ENCODE data around the gene GSDME.

The GSDME gene

DNA sequence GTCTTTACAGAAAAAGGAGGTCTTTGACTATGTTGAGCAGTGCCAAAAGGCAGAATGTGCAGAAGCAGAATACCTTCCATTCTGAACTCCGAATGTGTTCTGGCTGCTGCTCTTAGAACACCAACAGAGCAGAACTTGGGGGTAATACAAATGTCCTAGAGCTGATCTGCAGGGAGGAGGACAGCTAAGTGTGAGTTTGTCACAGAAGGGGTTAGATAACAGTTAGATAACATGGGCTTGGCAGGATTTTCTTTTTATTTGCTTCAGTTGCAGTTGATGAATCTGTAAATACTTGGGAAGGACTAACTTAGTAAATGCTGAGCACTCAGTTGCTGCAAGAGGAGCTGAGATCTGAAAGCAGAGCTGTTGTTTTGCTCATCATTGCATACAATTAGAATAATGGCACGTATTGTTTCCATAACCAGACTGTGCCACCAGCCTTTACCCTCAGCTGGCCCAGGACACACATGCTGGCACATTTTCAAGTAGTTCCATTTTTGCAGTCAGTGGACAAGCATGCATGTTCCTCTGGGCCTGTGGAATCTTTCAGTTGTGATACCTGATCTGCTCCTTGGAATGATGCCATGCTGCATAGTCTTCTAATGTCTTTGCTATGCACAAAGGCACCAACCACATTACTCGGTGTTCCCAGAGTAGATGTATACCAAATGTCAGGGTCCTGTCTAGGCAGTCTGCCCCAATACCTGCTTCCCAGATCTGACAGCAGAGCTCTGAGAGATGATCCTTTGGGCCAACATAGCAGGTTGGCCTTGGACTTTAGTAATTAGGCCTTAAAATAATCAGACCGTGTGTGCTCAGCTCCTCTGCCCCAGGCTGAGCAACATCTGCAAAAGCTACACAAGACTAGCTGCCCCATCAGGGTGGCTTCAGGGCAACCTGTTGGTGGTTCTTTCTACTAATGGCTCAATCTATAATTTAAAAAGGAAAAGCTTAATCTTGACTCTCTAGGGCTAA, 55.7 kb downstream of the GSDME start:
- FAIRE-seq = no peak

DNA sequence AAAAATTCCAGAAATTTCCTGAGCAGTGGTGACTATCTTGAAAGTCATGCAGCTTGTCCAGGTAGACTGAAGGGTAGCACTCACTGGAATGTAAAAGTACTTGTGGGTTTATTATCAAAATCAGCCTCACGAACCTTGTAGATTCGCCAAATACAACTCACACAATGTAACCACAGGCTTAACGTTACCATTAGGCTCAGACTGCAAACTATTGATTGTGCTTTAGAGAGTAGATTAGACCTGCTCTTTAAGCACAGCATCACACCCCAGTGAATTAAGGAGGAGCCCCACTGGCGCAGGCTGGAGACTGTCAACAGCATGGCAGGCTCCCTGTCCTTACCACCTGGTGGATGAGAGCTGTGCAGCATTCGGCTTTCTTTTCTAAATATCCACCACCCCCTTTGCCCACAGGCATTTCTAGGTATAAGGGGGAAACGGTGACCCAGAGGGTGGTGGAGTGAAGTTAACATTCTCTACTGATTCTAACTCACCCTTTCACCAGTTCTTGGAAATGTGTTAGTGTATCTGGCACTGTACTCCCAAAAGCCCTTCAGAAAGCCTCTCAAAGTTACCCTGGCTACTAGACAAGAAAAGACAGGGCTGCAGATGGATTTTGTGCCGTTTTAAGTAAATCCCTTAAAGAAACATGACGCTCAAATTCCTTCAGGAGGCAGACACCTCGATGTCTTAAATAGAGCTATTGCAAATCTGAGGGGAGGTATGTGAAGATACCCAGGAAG, 56.6 kb downstream of the GSDME start:
- FAIRE-seq = no peak

DNA sequence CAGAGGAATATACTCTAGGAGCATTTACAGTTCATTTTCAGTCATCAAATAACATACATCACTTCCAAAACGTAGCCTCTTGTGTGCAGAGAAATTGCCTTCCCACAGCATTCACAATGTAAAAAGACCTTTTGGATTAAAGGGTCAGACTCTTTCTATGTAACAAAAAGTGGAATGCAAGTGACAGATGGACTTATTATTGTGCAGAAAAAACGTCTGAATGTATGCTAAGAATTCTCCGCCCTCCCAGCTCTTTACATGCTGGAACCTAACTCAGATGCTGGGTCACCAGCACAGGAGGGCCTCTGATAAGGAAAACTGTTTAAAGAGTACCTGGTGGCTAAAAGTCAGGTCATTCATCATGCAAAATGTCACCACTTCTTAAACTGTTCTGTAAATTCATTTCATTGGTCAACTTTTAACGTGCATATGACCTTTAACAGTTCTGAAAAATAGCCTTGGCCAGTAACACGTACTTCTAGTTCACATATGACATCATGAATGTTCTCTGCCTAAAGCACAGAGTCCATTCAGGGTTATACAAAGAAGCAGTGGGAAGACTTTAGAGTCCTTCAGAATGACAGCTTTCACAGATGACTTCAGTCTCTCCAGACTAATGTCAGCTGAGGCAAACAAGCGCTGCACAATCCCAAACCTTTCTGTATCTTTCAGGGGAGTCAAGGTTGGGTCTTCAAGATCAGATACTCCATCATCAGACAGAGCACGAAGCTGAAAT, 58.6 kb downstream of the GSDME start:
- FAIRE-seq = no peak

DNA sequence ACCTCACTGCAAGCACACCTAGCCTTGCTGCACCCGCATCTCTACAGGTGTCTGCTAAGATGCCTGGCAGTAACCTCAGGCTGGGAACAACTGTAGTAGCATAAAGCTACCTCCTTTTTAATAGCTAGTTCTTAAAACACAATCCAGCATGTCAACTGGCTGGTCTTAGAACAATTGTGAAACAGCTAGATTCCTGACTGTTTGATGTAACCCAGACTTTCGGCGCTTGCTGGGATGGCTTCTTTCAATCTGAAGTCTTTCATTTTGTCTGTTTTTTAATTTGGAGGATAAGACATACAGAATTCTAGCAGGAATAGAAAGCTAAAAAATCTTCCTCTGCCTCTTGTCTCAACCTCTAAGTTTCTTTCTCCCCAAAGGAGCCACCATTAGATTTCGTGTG, 59.8 kb downstream of the GSDME start:
- no peak for FAIRE-seq

DNA sequence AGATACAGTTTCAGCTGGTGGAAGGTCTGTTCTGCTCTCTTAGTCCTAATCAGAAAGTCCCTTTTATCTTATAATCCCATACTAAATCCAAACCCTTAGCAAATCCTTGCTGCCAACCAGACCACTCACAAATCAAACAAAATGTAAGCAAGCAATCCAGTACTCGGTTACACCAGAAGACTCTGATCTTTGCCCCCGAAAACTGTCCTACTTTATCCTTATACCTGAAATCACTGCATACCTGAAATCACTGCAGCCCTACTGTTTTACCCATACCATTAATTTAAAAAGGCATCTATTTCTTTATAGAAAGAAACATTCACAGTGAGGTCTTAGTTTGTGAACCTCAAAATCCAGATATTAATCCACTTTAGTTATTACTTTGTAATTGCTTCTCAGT, 64.7 kb downstream of the GSDME start:
- no peak for FAIRE-seq

DNA sequence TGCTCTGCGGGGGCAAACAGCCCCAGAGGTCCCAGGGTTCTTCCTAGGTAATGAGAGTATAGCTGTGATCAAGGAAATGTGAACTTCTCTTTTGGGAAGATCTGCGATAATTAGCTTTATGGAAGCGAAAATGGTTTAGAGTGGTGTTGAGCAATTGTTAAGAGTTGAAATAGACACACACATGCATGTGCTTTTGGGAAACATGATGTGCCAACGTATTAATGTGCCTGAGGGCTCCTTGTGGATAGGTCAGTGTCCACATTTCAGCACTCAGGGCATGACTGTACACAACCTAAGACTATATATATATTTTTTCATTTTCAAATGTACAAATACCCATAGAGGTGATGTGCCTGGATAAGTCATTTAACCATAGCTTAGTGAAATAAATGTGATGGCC, 67.0 kb downstream of the GSDME start:
- FAIRE-seq = no peak

DNA sequence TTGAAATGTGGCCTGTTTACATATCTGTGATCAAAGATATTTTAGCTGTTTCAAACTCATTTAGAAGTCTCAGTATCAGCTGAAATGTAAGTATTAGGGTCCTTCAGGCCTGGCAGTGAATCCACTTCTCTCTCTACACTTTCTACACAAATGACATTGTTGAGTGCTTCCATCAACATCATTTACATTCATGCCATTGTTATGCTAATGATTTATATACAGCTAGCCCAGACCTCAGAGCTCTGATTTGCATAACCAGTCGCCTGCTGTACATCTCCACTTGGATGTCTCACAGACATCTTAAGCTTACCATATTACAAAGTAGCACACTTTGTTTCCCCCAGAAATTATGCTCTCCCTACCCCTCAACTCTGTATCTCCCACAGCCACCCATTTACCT, 71.6 kb downstream of the GSDME start:
- FAIRE-seq = no peak

DNA sequence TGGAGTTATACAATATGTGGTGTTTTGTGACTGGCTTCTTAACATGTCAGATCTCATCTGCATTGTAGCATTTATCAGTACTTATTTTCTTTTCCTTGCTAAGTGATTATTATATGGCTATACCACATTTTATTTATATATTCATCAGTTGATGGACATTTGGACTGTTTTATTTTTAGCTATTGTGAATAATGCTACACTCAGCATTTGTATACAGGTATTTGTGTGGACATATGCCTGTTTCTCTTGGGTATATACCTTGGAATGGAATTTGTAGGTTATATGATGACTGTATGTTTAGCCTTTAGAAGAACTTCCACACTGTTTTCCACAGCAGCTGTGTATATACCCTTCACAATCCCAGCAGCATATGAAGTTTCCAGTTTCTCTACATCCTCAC, 86.5 kb downstream of the GSDME start:
- no peak for FAIRE-seq

DNA sequence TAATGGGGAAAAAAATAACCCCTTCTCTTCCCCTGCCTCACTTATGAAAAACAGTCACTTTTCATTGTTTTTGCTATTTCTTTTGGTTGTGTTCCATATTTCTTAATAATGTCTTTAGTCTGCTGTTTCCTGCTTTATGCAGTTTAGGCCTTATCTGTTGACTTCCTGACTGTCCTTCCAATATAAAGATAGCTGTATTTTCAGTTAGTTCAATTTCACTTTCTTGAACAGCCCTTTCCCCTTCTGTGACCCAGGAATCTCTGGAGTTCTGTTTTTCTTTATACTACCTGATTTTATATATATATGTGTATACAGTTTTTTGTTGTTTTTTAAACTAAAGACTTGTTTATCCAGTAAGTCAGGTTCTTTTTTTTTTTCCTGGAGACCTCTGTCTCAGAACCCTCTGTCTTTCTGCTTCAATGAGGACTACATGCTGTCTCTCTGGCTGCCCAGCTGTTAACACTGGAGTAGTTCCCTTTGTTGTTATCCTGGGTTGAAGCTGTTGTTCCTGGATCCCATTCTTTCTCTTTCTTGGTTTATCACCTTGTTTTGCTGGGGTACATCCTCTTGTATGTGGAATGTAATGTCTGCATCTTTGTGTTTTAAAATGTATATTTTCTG, 87.2 kb downstream of the GSDME start:
- no peak for FAIRE-seq

DNA sequence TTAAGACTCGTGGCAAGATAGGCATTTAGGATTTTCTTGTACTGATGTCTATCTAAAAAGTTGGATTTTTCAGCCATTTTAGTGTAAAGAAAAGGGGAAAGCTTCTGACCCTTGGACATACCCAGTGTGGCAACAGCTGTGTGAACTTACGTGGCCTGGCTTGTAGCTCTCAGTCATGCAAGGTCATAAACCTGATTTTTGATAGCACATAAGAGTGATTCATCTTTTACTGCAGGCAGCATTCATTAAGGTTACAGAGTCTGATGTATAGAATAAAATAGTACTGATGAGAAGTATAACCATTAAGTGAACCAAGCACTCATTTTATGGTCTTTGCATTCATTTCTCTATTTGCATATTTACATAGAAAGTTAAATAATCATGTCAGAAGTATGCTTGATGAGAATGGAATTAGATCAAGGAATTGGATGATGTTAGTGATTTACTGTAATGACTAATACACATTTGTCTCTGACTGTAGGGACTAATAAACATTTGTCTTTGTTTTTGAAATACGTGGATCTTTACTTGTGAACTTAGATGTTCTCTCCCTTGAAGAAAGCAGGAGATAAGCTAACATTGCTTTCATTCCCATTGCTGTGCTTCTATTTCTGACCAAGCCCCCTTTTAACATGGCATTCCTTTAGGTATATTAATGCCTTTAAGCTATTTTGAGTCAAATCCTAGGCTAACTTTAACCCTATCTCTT, 88.2 kb downstream of the GSDME start:
- no peak for FAIRE-seq

DNA sequence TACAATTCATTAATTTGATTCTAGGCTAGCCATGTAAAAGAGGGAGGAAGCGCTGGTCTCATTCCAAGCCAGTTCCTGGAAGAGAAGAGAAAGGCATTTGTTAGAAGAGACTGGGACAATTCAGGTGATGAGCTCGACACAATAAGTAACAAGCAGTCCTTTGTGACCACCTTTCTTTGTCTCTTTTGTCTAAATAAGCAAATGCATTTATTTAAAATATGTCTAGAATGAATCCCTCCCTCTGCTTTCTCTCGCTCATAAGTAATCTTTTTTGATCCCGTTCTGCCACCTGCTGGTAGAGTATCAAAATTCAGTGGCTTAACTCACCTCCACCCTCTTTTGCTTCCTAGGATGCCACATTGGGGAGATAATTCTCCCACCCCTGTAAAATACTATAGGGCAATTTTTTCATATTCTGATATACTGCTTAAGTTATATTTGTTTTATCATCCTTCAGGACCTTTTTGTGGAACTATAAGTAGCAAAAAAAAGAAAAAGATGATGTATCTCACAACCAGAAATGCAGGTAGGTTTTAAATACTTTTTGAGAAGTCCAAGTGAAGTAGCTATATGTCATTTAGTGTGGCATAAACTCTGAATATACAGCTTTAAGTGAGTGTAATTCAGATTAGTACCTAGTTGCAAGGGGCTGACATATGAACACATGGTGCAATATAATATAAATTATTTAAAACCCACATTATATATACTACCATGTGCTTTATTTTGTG, 91.5 kb downstream of the GSDME start:
- peak; percentile 73 for FAIRE-seq

DNA sequence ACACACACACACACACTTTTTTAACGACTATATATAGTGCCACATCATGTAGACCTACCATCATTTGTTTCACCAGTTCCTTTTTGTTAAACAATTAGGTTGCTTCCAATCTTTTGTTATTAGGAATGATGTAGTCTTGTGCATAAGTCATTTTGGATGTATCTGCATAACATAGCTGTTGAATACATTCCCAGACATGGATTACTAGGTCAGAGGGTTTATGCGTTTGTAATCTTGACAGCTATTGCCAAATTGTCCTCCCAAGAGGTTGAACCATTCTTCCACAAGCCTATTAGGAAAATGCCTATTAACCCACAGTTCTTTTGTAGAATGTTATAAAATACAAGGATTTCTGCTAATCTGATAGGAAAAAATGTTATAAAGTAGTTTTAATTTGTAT, 96.7 kb downstream of the GSDME start:
- no peak for FAIRE-seq

DNA sequence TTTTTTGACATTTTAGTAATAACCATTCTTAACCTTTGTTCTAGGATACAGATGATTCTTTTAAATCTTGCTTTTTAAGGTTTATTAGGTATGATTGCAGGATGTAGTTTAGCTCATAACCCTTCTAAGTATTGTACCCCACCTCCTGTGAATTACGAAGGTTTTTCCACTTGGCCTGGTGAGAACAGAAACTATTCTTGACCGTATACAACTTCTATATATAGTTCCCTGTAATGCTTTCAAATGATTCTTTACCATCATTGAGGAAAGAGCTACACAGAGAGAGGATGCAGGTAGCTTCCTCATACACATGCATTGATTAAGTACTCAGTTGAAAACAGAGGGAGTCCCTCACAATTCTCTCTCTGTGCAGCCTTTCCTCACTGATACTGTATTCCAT, 97.8 kb downstream of the GSDME start:
- FAIRE-seq = no peak

DNA sequence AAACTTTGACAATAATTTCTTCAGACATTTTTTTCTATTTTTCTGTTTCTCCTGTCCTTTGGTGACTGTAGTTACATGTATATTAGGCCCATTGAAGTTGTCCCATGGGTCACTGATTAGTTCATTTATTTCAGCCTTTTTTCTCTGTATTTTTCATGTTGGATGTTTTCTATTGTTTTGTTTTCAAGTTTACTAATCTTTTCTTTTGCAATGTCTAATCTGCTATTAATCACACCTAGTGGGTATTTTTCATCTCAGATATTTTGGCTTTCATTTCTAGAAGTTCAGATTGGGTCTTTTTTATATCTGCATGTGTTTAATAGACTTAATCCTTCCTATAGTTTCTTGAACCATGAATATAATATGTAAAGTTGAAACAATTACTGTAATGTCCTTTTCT, 99.3 kb downstream of the GSDME start:
- FAIRE-seq = no peak

DNA sequence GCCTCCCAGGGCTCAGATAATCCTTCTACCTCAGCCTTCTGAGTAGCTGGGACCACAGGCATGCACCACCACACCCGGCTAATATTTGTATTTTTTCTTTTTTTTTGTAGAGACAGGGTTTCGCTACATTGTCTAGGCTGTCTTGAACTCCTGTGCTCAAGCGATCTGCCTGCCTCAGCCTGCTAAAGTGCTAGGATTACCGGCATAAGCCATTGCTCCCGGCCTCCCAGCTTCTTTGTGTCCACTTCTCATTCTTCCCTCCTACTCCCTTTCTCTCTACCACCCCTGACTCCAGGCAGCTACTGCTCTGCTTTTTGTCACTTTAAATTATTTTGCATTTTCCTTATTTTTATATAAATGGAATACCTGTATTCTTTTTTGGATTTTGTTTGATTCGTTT, 100.7 kb downstream of the GSDME start:
- no peak for FAIRE-seq

DNA sequence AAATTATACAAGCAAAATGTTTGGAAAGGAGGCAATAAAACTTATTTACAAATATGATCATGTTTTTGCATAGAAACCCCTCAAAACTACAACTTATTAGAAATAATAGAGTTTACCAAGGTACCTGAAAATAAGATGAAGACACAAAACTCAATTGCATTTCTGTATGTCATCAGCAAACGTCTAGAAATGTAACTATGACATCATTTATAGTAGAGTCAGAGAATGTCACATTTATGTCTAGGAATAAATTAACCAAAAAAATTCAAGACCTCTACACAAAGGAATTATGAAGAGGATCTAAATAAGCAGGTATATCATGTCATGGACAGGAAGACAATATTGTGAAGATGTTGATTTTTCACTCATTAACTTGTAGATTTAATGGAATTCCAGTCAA, 103.0 kb downstream of the GSDME start:
- FAIRE-seq = peak; percentile 3

DNA sequence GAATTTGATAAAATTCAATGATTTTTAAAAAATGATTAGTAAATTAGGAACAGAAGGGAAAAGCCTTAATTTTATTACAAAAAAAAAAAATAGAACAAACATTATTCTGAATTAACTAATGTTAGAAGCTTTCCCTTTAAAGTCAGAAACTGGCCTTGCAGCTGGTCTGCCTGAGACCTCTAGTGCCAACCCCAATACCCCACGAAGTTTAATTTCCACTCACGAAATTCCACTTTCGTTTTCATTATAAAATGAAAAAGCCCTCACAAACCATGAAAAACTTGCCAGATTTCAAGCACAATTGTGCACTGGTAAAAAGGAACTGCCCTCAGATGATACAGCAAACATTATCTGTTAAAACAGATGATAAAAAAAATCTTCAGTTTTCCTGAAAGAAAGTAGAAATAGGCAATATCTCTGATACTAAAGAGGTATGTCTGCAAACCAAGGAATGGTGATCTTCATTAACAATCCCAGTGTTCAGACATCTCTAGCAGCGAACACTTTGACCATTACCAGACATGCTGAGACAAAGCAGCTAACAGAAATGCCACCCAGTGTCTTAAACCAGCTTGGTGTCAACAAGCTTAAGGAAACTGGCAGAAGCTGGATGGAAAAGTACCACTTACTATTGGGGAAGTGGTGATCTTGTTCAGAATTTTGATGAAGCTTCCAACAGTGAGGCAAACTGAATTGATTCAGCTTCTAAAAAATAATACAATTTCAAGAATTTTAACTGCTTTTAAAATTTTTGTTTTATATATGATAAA, 103.8 kb downstream of the GSDME start:
- FAIRE-seq = peak; percentile 59

DNA sequence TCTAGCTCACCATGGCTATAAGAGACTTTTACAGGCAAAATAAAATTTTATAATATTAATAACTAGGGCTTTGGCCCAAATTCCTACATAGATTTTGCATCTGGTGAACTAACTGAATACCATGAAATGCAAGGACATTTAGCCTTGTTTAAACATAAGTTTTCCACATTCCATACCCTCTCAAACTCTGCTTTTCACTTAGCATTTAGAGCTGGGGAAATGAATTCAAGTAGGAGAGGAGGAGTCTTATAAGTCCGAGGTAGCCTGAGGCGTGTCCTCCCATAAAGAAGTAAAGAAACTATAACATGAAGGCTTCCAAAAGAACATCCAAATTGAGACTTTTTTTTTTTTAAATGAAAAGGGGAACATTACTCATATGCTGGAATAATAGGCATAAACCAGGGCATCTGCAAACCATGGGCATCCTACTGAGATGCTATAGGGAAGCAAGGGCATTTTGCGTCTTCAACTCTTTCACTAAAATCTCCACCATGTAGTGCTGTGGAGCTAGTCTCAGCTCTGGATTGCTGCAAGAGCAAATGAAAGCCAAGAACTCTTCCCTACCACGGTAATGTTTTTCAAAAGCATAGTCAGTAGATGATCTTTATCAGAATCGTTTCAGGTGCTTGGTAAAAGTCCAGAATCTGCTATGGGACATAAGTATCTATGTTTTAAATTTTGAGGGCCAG, 104.9 kb downstream of the GSDME start:
- FAIRE-seq = no peak

All from A204.1 (cell line).